Kidney (tissue), 14 donors: ENCODE data around the gene CD180. TPM values are rescaled to one million over a fixed set of nuclear protein-coding genes. Genes with fewer than 3 reads are reported as not detected.
A peak's percentile ranks its signal among the peaks of the same experiment; 100 is the strongest.

Experiments used
- DNase-seq, 5 donors: peaks; one replicate each; pipeline ENCODE4 v3.0.0-alpha.2; 2013 to 2020
- FAIRE-seq: peaks from 2 replicates; lab custom pipeline; 2012; peaks lifted over from hg19 to GRCh38; lab: Jason Lieb, UNC
- H3K27ac ChIP-seq, 2 donors: one replicate each; pipeline ENCODE4 v1.7.0; 2013; ENCODE audit warnings: low read depth in 2 of 2, low read length in 2 of 2, inconsistent platforms in 1 of 2
- H3K27me3 ChIP-seq: one replicate; pipeline ENCODE4 v1.7.1; 2013; ENCODE audit warnings: low read length, inconsistent platforms; ENCODE audit not compliant: control insufficient read depth, insufficient read depth
- H3K36me3 ChIP-seq, 3 donors: one replicate each; pipeline versions ENCODE4 v1.7.0 to v1.7.1; 2013; ENCODE audit warnings: low read length in 3 of 3, control low read depth in 1 of 3, inconsistent platforms in 1 of 3; ENCODE audit not compliant: insufficient read depth in 3 of 3, control insufficient read depth in 2 of 3
- H3K4me1 ChIP-seq, 3 donors: one replicate each; pipeline versions ENCODE4 v1.7.0 to v1.7.1; 2013; ENCODE audit warnings: low read length in 3 of 3, inconsistent platforms in 1 of 3, low read depth in 1 of 3; ENCODE audit not compliant: control insufficient read depth in 2 of 3, insufficient read depth in 2 of 3
- H3K4me3 ChIP-seq, 3 donors: one replicate each; pipeline versions ENCODE4 v1.7.0 to v1.8.1; 2013; ENCODE audit warnings: low read length in 3 of 3, control low read depth in 1 of 3, inconsistent platforms in 1 of 3
- H3K9ac ChIP-seq, 3 donors: one replicate each; pipeline versions ENCODE4 v1.7.0 to v1.7.1; 2013; ENCODE audit warnings: low read length in 3 of 3, control low read depth in 1 of 3, inconsistent platforms in 1 of 3
- H3K9me3 ChIP-seq, 3 donors: one replicate each; pipeline versions ENCODE4 v1.7.0 to v1.7.1; 2013; ENCODE audit warnings: low read length in 3 of 3, control low read depth in 1 of 3, inconsistent platforms in 1 of 3; ENCODE audit not compliant: control insufficient read depth in 2 of 3, insufficient read depth in 1 of 3
- intact Hi-C: fragments of 100-400 bp; cut with DNase I; formaldehyde crosslinking; loops from one replicate; pipeline ENCODE4 v1.11.1; 2022
- polyA plus RNA-seq: library from polyadenylated mRNA; stranded (reverse); fragments of 350-450 nt; fragmentation: Illumina TruSeq; extraction: RNeasy Lipid Tissue Mini Kit (QIAGEN cat#74804); gene quantifications from one replicate; pipeline ENCODE4 v1.2.3, GENCODE V29; 2014; ENCODE audit warnings: low read depth, low replicate concordance; ENCODE audit not compliant: insufficient read depth
- total RNA-seq: library from RNA; stranded (reverse); fragmentation: NEBNext Ultra II Directional; extraction: Animal tissue kit (Norgen Biotek cat#: 25700); gene quantifications from one replicate; pipeline ENCODE4 v1.2.1, GENCODE V29; 2021
- TF ChIP-seq, protein P1 (sequence below): IDR thresholded peaks from 3 replicates; pipeline ENCODE4 v1.5.1; 2012; ENCODE audit warnings: mild to moderate bottlenecking, moderate library complexity, borderline replicate concordance; ENCODE audit not compliant: insufficient read depth; ENCODE audit errors: extremely low read depth
- donor health status: control.
- donor health status: control.
- donor health status: control.
- donor health status: control.
- donor health status: control.
- donor health status: DM: yes; HTN: yes; CAD: no.
- donor health status: Normal renal cell carcinoma (clear cell type).

CD180 gene
- total and polyA plus RNA-seq, 2 donors from 2014 or later = 0.28 to 3.3 TPM

DNA sequence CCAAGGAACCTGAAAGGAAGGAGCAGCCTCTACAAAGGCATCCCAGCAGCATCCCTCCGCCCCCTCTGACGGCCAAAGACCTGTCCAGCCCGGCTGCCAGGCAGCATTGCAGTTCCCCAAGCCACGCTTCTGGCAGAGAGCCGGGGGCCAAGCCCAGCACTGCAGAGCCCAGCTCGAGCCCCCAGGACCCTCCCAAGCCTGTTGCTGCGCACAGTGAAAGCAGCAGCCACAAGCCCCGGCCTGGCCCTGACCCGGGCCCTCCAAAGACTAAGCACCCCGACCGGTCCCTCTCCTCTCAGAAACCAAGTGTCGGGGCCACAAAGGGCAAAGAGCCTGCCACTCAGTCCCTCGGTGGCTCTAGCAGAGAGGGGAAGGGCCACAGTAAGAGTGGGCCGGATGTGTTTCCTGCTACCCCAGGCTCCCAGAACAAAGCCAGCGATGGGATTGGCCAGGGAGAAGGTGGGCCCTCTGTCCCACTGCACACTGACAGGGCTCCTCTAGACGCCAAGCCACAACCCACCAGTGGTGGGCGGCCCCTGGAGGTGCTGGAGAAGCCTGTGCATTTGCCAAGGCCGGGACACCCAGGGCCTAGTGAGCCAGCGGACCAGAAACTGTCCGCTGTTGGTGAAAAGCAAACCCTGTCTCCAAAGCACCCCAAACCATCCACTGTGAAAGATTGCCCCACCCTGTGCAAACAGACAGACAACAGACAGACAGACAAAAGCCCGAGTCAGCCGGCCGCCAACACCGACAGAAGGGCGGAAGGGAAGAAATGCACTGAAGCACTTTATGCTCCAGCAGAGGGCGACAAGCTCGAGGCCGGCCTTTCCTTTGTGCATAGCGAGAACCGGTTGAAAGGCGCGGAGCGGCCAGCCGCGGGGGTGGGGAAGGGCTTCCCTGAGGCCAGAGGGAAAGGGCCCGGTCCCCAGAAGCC, 30.8 kb downstream of the CD180 start:
- H3K36me3 ChIP-seq = peaks cover 0 to 42% (median 12%) of the 10 kb centered on the region in 3 donors
- intact Hi-C loops = loop anchor here (10.0 kb wide), 1 partner anchor 49 kb away; no protein-coding TSS in a partner anchor

DNA sequence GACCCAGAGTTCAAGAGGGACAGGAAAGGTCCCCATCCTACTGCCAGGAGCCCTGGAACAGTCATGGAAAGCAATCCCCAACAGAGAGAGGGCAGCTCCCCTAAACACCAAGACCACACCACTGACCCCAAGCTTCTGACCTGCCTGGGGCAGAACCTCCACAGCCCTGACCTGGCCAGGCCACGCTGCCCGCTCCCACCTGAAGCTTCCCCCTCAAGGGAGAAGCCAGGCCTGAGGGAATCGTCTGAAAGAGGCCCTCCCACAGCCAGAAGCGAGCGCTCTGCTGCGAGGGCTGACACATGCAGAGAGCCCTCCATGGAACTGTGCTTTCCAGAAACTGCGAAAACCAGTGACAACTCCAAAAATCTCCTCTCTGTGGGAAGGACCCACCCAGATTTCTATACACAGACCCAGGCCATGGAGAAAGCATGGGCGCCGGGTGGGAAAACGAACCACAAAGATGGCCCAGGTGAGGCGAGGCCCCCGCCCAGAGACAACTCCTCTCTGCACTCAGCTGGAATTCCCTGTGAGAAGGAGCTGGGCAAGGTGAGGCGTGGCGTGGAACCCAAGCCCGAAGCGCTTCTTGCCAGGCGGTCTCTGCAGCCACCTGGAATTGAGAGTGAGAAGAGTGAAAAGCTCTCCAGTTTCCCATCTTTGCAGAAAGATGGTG, 31.6 kb downstream of the CD180 start:
- H3K9me3 ChIP-seq = no peaks in the 10 kb centered on the region
- DNase-seq (peak in 1 of 5 donors; percentile 63), FAIRE-seq (no peak)
- TF ChIP-seq, protein P1, sequence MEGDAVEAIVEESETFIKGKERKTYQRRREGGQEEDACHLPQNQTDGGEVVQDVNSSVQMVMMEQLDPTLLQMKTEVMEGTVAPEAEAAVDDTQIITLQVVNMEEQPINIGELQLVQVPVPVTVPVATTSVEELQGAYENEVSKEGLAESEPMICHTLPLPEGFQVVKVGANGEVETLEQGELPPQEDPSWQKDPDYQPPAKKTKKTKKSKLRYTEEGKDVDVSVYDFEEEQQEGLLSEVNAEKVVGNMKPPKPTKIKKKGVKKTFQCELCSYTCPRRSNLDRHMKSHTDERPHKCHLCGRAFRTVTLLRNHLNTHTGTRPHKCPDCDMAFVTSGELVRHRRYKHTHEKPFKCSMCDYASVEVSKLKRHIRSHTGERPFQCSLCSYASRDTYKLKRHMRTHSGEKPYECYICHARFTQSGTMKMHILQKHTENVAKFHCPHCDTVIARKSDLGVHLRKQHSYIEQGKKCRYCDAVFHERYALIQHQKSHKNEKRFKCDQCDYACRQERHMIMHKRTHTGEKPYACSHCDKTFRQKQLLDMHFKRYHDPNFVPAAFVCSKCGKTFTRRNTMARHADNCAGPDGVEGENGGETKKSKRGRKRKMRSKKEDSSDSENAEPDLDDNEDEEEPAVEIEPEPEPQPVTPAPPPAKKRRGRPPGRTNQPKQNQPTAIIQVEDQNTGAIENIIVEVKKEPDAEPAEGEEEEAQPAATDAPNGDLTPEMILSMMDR = no peak
- no peak overlapping the region for H3K27ac ChIP-seq
- intact Hi-C loops = loop anchor here (10.0 kb wide), 1 partner anchor 50 kb away; no protein-coding TSS in a partner anchor
- no peak overlapping the region for H3K4me3 ChIP-seq
- H3K4me1 ChIP-seq = no peaks in the 10 kb centered on the region
- no peak overlapping the region for H3K9ac ChIP-seq
- H3K36me3 ChIP-seq = peaks cover 0 to 37% (median 11%) of the 10 kb centered on the region in 3 donors
- H3K27me3 ChIP-seq = no peaks in the 10 kb centered on the region

More for the DNA sequence above, 30.8 kb downstream of the CD180 start:
- H3K4me1 ChIP-seq = no peaks in the 10 kb centered on the region
- H3K27ac ChIP-seq = peak overlapping the region in 1 of 2 donors; percentile 6
- peak; percentile 88 to 96 (median 94) for DNase-seq
- no peak for FAIRE-seq
- H3K9me3 ChIP-seq = no peaks in the 10 kb centered on the region
- peak overlapping the region in 1 of 3 donors; percentile 8 for H3K4me3 ChIP-seq
- H3K27me3 ChIP-seq = no peaks in the 10 kb centered on the region
- no peak overlapping the region for H3K9ac ChIP-seq
- TF ChIP-seq, protein P1 = peak; percentile 62

DNA sequence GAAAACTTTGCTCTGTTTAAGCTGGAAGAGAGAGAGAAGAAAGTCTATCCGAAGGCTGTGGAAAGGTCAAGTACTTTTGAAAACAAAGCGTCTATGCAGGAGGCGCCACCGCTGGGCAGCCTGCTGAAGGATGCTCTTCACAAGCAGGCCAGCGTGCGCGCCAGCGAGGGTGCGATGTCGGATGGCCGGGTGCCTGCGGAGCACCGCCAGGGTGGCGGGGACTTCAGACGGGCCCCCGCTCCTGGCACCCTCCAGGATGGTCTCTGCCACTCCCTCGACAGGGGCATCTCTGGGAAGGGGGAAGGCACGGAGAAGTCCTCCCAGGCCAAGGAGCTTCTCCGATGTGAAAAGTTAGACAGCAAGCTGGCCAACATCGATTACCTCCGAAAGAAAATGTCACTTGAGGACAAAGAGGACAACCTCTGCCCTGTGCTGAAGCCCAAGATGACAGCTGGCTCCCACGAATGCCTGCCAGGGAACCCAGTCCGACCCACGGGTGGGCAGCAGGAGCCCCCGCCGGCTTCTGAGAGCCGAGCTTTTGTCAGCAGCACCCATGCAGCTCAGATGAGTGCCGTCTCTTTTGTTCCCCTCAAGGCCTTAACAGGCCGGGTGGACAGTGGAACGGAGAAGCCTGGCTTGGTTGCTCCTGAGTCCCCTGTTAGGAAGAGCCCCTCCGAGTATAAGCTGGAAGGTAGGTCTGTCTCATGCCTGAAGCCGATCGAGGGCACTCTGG, 32.6 kb downstream of the CD180 start:
- Histone ChIP-seq H3K4me3 (no peak overlapping the region), H3K4me1 (no peaks in the 10 kb centered on the region), H3K27me3 (no peaks in the 10 kb centered on the region), H3K9me3 (no peaks in the 10 kb centered on the region), H3K36me3 (peaks cover 0 to 34% (median 11%) of the 10 kb centered on the region in 3 donors), H3K9ac (no peak overlapping the region), H3K27ac (no peak overlapping the region)
- TF ChIP-seq, protein P1 = no peak
- no peak for DNase-seq
- no peak for FAIRE-seq
- intact Hi-C loops = loop anchor here (10.0 kb wide), 1 partner anchor 51 kb away; no protein-coding TSS in a partner anchor
